ENCODE data around the gene MYLK.

DNA sequence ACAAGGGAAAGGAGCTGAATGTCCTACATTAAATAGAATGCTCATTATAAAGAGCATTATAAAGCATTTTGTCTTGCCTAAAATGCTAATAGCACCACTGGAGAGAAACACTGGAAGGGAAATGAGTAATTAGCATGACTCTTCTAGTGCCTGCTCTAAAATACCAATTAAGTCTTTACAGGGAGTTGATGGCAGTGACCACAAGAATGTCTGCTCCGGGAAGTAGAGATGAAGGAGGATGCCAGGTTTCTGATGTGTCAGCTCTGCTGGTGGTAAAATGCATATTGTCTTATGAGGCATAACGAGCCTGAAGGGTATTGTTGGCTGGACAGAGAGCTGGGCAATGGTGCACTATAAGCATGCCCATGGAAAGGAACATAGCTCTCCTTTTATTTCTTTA lies 49.5 kb downstream of the MYLK start:
- TF ChIP-seq, protein P1, sequence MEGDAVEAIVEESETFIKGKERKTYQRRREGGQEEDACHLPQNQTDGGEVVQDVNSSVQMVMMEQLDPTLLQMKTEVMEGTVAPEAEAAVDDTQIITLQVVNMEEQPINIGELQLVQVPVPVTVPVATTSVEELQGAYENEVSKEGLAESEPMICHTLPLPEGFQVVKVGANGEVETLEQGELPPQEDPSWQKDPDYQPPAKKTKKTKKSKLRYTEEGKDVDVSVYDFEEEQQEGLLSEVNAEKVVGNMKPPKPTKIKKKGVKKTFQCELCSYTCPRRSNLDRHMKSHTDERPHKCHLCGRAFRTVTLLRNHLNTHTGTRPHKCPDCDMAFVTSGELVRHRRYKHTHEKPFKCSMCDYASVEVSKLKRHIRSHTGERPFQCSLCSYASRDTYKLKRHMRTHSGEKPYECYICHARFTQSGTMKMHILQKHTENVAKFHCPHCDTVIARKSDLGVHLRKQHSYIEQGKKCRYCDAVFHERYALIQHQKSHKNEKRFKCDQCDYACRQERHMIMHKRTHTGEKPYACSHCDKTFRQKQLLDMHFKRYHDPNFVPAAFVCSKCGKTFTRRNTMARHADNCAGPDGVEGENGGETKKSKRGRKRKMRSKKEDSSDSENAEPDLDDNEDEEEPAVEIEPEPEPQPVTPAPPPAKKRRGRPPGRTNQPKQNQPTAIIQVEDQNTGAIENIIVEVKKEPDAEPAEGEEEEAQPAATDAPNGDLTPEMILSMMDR (IDR thresholded peaks at IDR 0.05; ENCODE audit: insufficient read depth, low read depth, low read length), result no peak
- TF ChIP-seq EZH2 (IDR thresholded peaks at IDR 0.05; ENCODE audit: insufficient read depth, low read length), result no peak

All from astrocyte (in vitro differentiated cells and primary cell).